HG03378 (cell line): ENCODE measurements around the gene AGRP.
"Not testable (repeated sequence)": the region's sequence is repeated elsewhere in the genome, so short reads cannot be mapped to it uniquely, and the experiment has no call there.

Source experiments
- ATAC-seq: cut with Tn5 transposase; IDR thresholded peaks from one replicate; pipeline ENCODE4 v1.9.1; 2021; ENCODE audit warnings: mild to moderate bottlenecking, moderate library complexity; ENCODE audit not compliant: unreplicated experiment

Gene AGRP

GRCh38 chr16:67483150-67483549, at the start of gene AGRP:
Gene AGRP, minus strand, starts transcription at chr16:67483547. Its CDS starts 149 bp downstream, at chr16:67483398.
- no peak for ATAC-seq

GRCh38 chr16:67531247-67531646, 47.9 kb upstream of the AGRP start:
- ATAC-seq = no peak

GRCh38 chr16:67530013-67530939, 46.9 kb upstream of the AGRP start:
- no peak for ATAC-seq

- ATAC-seq = no peak
Measured at GRCh38 chr16:67529582-67530012, 46.2 kb upstream of the AGRP start.

- ATAC-seq = no peak
Measured at GRCh38 chr16:67528870-67529581, 45.7 kb upstream of the AGRP start.

- ATAC-seq = no peak
Measured at GRCh38 chr16:67528222-67528869, 45.0 kb upstream of the AGRP start, which contains the start of gene RIPOR1. Gene RIPOR1, plus strand, starts transcription at chr16:67528829. Its CDS starts 9,618 bp downstream, at chr16:67538447.

GRCh38 chr16:67526149-67526791, 42.9 kb upstream of the AGRP start:
- no peak for ATAC-seq

GRCh38 chr16:67525176-67525860, 42.0 kb upstream of the AGRP start:
- no peak for ATAC-seq

- peak; percentile 72 for ATAC-seq
Measured at GRCh38 chr16:67521095-67521804, 37.9 kb upstream of the AGRP start.

- no peak for ATAC-seq
Measured at GRCh38 chr16:67519242-67519641, 35.9 kb upstream of the AGRP start.

GRCh38 chr16:67518676-67519075, 35.3 kb upstream of the AGRP start:
- no peak for ATAC-seq

- ATAC-seq = peak; percentile 34
Measured at GRCh38 chr16:67517661-67518423, 34.5 kb upstream of the AGRP start.

GRCh38 chr16:67517155-67517445, 33.8 kb upstream of the AGRP start:
- no peak for ATAC-seq

GRCh38 chr16:67516296-67517154, 33.2 kb upstream of the AGRP start:
- no peak for ATAC-seq

- peak; percentile 45 for ATAC-seq
Measured at GRCh38 chr16:67514382-67514828, 31.1 kb upstream of the AGRP start.

- ATAC-seq = not testable (repeated sequence)
Measured at GRCh38 chr16:67513892-67514291, 30.5 kb upstream of the AGRP start.

- no peak for ATAC-seq
Measured at GRCh38 chr16:67509016-67509415, 25.7 kb upstream of the AGRP start.

GRCh38 chr16:67506468-67506867, 23.1 kb upstream of the AGRP start:
- ATAC-seq = no peak
